Measurements from ENCODE around the gene SLC30A1. TPM values are rescaled to one million over a fixed set of nuclear protein-coding genes. Genes with fewer than 3 reads are reported as not detected.

Gene SLC30A1
- total and polyA plus RNA-seq, 2 of the 8 experiments (the other 6 are each of a cell fraction or from before 2014, with no cell fraction given): 4.5 to 14.0 TPM

DNA sequence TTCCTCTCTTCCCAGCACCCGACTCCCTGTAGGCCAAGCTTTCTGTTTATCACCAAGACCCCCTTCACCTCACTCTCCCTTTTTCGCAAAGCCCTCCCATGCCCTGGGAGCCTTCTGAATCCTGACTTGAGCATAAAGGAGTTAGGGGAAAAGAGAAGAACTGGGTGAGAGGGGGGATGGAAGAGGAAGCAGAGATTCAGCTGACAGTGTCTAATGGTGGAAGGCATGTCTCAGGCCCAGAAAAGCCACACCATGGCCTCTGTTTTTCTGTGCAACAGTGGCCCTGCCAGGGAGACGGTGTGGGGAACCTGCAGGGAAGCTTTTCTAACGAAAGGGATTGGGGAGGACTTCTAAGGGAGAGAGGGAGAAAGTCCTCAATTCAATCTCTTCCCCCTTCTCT lies 32.9 kb upstream of the SLC30A1 start:
- no peaks in the 10 kb centered on the region; a peak in 2 of 7 replicates for H3K4me1 ChIP-seq (replicated peaks in 1 of 4; ENCODE audit: control insufficient read depth in 3 of 4, insufficient read depth in 4 of 4, low read length in 3 of 4)
- no peaks in the 10 kb centered on the region for H3K79me2 ChIP-seq (ENCODE audit: control insufficient read depth in 1 of 2, insufficient read depth in 2 of 2, low read length in 2 of 2)
- H3K27ac ChIP-seq (ENCODE audit: low read depth, low read length): no peak overlapping the region
- no peak overlapping the region for H3K4ac ChIP-seq (replicated peaks; ENCODE audit: insufficient read length, low read depth, low read length)
- no peak overlapping the region for H2BK120ac ChIP-seq (replicated peaks; ENCODE audit: low read depth, low read length)
- H4K20me1 ChIP-seq (replicated peaks in 1 of 2; ENCODE audit: control insufficient read depth in 1 of 2, insufficient read depth in 2 of 2, low read length in 2 of 2): no peaks in the 10 kb centered on the region
- no peaks in the 10 kb centered on the region for H3K9me3 ChIP-seq (ENCODE audit: insufficient read depth in 2 of 2, low read depth in 1 of 2, low read length in 1 of 2)
- no peak overlapping the region for H3K4me2 ChIP-seq (ENCODE audit: insufficient read depth in 1 of 2, low read depth in 2 of 2, low read length in 2 of 2)
- H3K23me2 ChIP-seq (ENCODE audit: low read depth, low read length): no peaks in the 10 kb centered on the region
- no peak overlapping the region for H2BK15ac ChIP-seq (ENCODE audit: low read length)
- H2BK20ac ChIP-seq (ENCODE audit: low read length): no peak overlapping the region
- H2AFZ ChIP-seq (ENCODE audit: low read length): peak overlapping the region; percentile 86
- no peak overlapping the region; a peak in 1 of 7 replicates for H3K9ac ChIP-seq (replicated peaks in 1 of 4; ENCODE audit: extremely low read depth in 1 of 4, low read depth in 3 of 4, low read length in 3 of 4)
- CTCF ChIA-PET (ENCODE audit: partially characterized antibody): interaction anchor here (0.6 to 1.6 kb wide), 8 partner anchors 26 to 1633 kb away, joined by 3 to 6 read pairs (median 3); no protein-coding TSS in a partner anchor
- no peak for DNase-seq (ENCODE audit: low read depth in 1 of 2, low spot score in 2 of 2)
- POLR2A ChIA-PET (ENCODE audit: partially characterized antibody): interaction anchor here (1.3 kb wide), 1 partner anchor 9 kb away, joined by 4 read pairs; no protein-coding TSS in a partner anchor
- H3K56ac ChIP-seq (replicated peaks; ENCODE audit: insufficient read length, low read depth, low read length): no peak overlapping the region
- FAIRE-seq: no peak
- no peak overlapping the region for H3K4me3 ChIP-seq (ENCODE audit: extremely low read depth in 1 of 4, insufficient read depth in 2 of 4, low read depth in 3 of 4, low read length in 4 of 4)
- H4K8ac ChIP-seq (ENCODE audit: extremely low read depth, insufficient read depth, low read length): no peak overlapping the region
- no peak overlapping the region for H2BK5ac ChIP-seq (ENCODE audit: low read depth, low read length)
- no peak overlapping the region for H3K18ac ChIP-seq (ENCODE audit: extremely low read depth, low read length)
- no peaks in the 10 kb centered on the region for H3K36me3 ChIP-seq (ENCODE audit: control insufficient read depth in 2 of 4, insufficient read depth in 4 of 4, low read length in 3 of 4)
- no peak overlapping the region for H3K23ac ChIP-seq (ENCODE audit: insufficient read length)
- no peaks in the 10 kb centered on the region for H3K79me1 ChIP-seq (ENCODE audit: low read depth, low read length)
- no peaks in the 10 kb centered on the region for H3K27me3 ChIP-seq (replicated peaks in 1 of 4; ENCODE audit: control insufficient read depth in 3 of 4, extremely low read depth in 1 of 4, insufficient read depth in 3 of 4, low read length in 3 of 4)
- no peak overlapping the region for H3K14ac ChIP-seq (ENCODE audit: insufficient read length)
- WGBS, 2 experiments (ENCODE audit: extremely low coverage in 1 of 2, insufficient coverage in 1 of 2, insufficient read length in 1 of 2, insufficient replicate concordance in 2 of 2, low coverage in 1 of 2, low lambda C conversion rate in 2 of 2, missing lambda C conversion rate in 1 of 2): 82% methylated on average over 4 of the region's 4 CpGs; no CpG with 5 or more reads in 1 of the 2 experiments
- no peak overlapping the region for H2BK12ac ChIP-seq (ENCODE audit: low read depth, low read length)
- H2AK5ac ChIP-seq (ENCODE audit: low read depth, low read length): no peak overlapping the region
- H4K5ac ChIP-seq (ENCODE audit: insufficient read length, low read depth, low read length): no peak overlapping the region
- no peak overlapping the region for H4K91ac ChIP-seq (replicated peaks; ENCODE audit: insufficient read length, low read length)
- TF ChIP-seq SRF (IDR thresholded peaks at IDR 0.05; ENCODE audit: low read depth, low read length) (no peak), JUND (IDR thresholded peaks at IDR 0.05; ENCODE audit: low read length) (no peak), RXRA (IDR thresholded peaks at IDR 0.05; ENCODE audit: insufficient read depth, low read depth, low read length) (no peak), PHF8 (conservative IDR thresholded peaks at IDR 0.05; ENCODE audit: low read depth, low read length) (no peak), CHD2 (IDR thresholded peaks at IDR 0.05; ENCODE audit: low read length) (no peak), SP2 (IDR thresholded peaks at IDR 0.05; ENCODE audit: low read length) (no peak), TBP (IDR thresholded peaks at IDR 0.05; ENCODE audit: low read depth, low read length) (no peak), CBX8 (IDR thresholded peaks at IDR 0.05; ENCODE audit: borderline replicate concordance, low read depth, low read length) (no peak), SP4 (IDR thresholded peaks at IDR 0.05; ENCODE audit: low read length) (no peak)
- TF ChIP-seq, protein P1, sequence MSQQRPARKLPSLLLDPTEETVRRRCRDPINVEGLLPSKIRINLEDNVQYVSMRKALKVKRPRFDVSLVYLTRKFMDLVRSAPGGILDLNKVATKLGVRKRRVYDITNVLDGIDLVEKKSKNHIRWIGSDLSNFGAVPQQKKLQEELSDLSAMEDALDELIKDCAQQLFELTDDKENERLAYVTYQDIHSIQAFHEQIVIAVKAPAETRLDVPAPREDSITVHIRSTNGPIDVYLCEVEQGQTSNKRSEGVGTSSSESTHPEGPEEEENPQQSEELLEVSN (IDR thresholded peaks at IDR 0.05): no peak
- TF ChIP-seq, protein P2, sequence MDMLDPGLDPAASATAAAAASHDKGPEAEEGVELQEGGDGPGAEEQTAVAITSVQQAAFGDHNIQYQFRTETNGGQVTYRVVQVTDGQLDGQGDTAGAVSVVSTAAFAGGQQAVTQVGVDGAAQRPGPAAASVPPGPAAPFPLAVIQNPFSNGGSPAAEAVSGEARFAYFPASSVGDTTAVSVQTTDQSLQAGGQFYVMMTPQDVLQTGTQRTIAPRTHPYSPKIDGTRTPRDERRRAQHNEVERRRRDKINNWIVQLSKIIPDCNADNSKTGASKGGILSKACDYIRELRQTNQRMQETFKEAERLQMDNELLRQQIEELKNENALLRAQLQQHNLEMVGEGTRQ (IDR thresholded peaks at IDR 0.05; ENCODE audit: low read length): no peak
